HEK293 (cell line): Measurements from ENCODE around the gene NEGR1.

Source experiments
- CTCF ChIA-PET: fragments of 350-600 bp; formaldehyde crosslinking; extraction: SDS; loops from one replicate; lab custom pipeline; 2021; ENCODE audit warnings: antibody characterized with exemption; lab: Yijun Ruan, JAX
- POLR2A ChIA-PET: fragments of 300-600 bp; formaldehyde crosslinking; extraction: SDS; loops from one replicate; lab custom pipeline; 2020; ENCODE audit warnings: antibody characterized with exemption, inconsistent platforms; lab: Yijun Ruan, JAX
- H3K27ac ChIP-seq: fragments of 200-500 bp; sonication (Bioruptor generic); 2 replicates; pipeline ENCODE4 v1.5.1; 2014; ENCODE audit warnings: low read depth, low read length, control low read depth, inconsistent platforms; ENCODE audit errors: extremely low read depth
- H3K36me3 ChIP-seq, 2 experiments: fragments of 200-500 bp in 1 of 2; sonication (Bioruptor generic) in 1 of 2; 1 replicate in 1 of 2; 2 replicates in 1 of 2; pipeline ENCODE4 v1.5.1; 2014 to 2017; ENCODE audit warnings: inconsistent platforms in 2 of 2, low read length in 2 of 2; ENCODE audit not compliant: control insufficient read depth in 2 of 2, insufficient read depth in 1 of 2
- H3K4me1 ChIP-seq: fragments of 200-500 bp; sonication (Bioruptor generic); 2 replicates; pipeline ENCODE4 v1.5.1; 2014; ENCODE audit warnings: mild to moderate bottlenecking, low read length, inconsistent platforms; ENCODE audit not compliant: control insufficient read depth, insufficient read depth
- H3K4me3 ChIP-seq: 2 replicates; pipeline ENCODE4 v1.5.1; 2011; ENCODE audit warnings: low read depth, mild to moderate bottlenecking, control low read depth, low read length, moderate library complexity
- H3K9me3 ChIP-seq: fragments of 200-500 bp; sonication (Bioruptor generic); 2 replicates; pipeline ENCODE4 v1.5.1; 2014; ENCODE audit warnings: low read depth, low read length, inconsistent platforms; ENCODE audit not compliant: control insufficient read depth, insufficient read depth
- KLF16 ChIP-seq: fragments of 450-650 bp; formaldehyde crosslinking; IDR thresholded peaks from 2 replicates; pipeline ENCODE4 v1.5.1; 2017; ENCODE audit warnings: missing biosample characterization, missing genetic modification characterization
- MEIS1 ChIP-seq: sonication (generic); formaldehyde crosslinking; IDR thresholded peaks from 2 replicates; pipeline ENCODE4 v1.8.1; 2022; ENCODE audit warnings: missing genetic modification reagents, mild to moderate bottlenecking, borderline replicate concordance
- PRDM1 ChIP-seq: fragments of 450-650 bp; formaldehyde crosslinking; IDR thresholded peaks from 2 replicates; pipeline ENCODE4; 2016; ENCODE audit warnings: missing biosample characterization, missing genetic modification characterization
- ZNF133 ChIP-seq: fragments of 450-650 bp; formaldehyde crosslinking; IDR thresholded peaks from 2 replicates; pipeline ENCODE4 v1.5.1; 2016; ENCODE audit warnings: missing biosample characterization, missing genetic modification characterization
- ZNF18 ChIP-seq: fragments of 450-650 bp; formaldehyde crosslinking; IDR thresholded peaks from 2 replicates; pipeline ENCODE4 v1.5.1; 2016; ENCODE audit warnings: missing biosample characterization, missing genetic modification characterization
- ZNF221 ChIP-seq: fragments of 450-650 bp; formaldehyde crosslinking; IDR thresholded peaks from 2 replicates; pipeline ENCODE4 v1.5.1; 2017; ENCODE audit warnings: missing biosample characterization, missing genetic modification characterization, borderline replicate concordance
- ZNF350 ChIP-seq: fragments of 450-650 bp; formaldehyde crosslinking; IDR thresholded peaks from 2 replicates; pipeline ENCODE4 v1.5.0; 2017; ENCODE audit warnings: missing biosample characterization, mild to moderate bottlenecking, missing genetic modification characterization
- ZNF433 ChIP-seq: fragments of 450-650 bp; formaldehyde crosslinking; IDR thresholded peaks from 2 replicates; pipeline ENCODE4 v1.5.1; 2016; ENCODE audit warnings: missing biosample characterization, missing genetic modification characterization, low read depth
- ZNF521 ChIP-seq: fragments of 450-650 bp; formaldehyde crosslinking; IDR thresholded peaks from 2 replicates; pipeline ENCODE4 v1.5.1; 2017; ENCODE audit warnings: missing biosample characterization, mild to moderate bottlenecking, missing genetic modification characterization
- ZNF600 ChIP-seq: fragments of 450-650 bp; formaldehyde crosslinking; IDR thresholded peaks from 2 replicates; pipeline ENCODE4 v1.5.1; 2016; ENCODE audit warnings: missing biosample characterization, missing genetic modification characterization
- ZNF639 ChIP-seq: fragments of 450-650 bp; formaldehyde crosslinking; IDR thresholded peaks from 2 replicates; pipeline ENCODE4 v1.5.1; 2016; ENCODE audit warnings: missing biosample characterization, missing genetic modification characterization
- ZNF677 ChIP-seq: fragments of 450-650 bp; IDR thresholded peaks from 2 replicates; pipeline ENCODE4 v1.5.0; 2018; ENCODE audit warnings: missing biosample characterization, mild to moderate bottlenecking, missing genetic modification characterization, moderate library complexity
- TF ChIP-seq, protein P1 (sequence below): fragments of 450-650 bp; formaldehyde crosslinking; IDR thresholded peaks from 2 replicates; pipeline ENCODE4 v1.5.1; 2016; ENCODE audit warnings: missing biosample characterization, missing genetic modification characterization
- TF ChIP-seq, protein P2 (sequence below): fragments of 450-650 bp; IDR thresholded peaks from 2 replicates; pipeline ENCODE4 v1.5.1; 2018; ENCODE audit warnings: missing biosample characterization, mild to moderate bottlenecking, missing genetic modification characterization
- TF ChIP-seq, protein P3 (sequence below): fragments of 450-650 bp; formaldehyde crosslinking; IDR thresholded peaks from 2 replicates; pipeline ENCODE4 v1.5.1; 2017; ENCODE audit warnings: missing biosample characterization, missing genetic modification characterization

NEGR1 gene

GRCh38 chr1:71770121-71770520 lies 512.2 kb downstream of the NEGR1 start (continued):
- TF ChIP-seq, protein P1, sequence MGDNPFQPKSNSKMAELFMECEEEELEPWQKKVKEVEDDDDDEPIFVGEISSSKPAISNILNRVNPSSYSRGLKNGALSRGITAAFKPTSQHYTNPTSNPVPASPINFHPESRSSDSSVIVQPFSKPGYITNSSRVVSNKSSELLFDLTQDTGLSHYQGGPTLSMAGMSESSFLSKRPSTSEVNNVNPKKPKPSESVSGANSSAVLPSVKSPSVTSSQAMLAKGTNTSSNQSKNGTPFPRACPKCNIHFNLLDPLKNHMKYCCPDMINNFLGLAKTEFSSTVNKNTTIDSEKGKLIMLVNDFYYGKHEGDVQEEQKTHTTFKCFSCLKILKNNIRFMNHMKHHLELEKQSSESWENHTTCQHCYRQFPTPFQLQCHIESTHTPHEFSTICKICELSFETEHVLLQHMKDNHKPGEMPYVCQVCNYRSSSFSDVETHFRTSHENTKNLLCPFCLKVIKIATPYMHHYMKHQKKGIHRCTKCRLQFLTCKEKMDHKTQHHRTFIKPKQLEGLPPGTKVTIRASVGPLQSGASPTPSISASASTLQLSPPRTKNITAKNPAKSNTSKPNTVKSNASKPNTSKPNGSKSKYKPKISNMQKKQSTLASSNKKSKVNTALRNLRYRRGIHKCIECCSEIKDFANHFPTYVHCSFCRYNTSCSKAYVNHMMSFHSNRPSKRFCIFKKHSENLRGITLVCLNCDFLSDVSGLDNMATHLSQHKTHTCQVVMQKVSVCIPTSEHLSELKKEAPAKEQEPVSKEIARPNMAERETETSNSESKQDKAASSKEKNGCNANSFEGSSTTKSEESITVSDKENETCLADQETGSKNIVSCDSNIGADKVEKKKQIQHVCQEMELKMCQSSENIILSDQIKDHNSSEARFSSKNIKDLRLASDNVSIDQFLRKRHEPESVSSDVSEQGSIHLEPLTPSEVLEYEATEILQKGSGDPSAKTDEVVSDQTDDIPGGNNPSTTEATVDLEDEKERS (tag by site-specific recombination), result no peak
- TF ChIP-seq ZNF18 (tag by site-specific recombination), result no peak
- TF ChIP-seq, protein P2, sequence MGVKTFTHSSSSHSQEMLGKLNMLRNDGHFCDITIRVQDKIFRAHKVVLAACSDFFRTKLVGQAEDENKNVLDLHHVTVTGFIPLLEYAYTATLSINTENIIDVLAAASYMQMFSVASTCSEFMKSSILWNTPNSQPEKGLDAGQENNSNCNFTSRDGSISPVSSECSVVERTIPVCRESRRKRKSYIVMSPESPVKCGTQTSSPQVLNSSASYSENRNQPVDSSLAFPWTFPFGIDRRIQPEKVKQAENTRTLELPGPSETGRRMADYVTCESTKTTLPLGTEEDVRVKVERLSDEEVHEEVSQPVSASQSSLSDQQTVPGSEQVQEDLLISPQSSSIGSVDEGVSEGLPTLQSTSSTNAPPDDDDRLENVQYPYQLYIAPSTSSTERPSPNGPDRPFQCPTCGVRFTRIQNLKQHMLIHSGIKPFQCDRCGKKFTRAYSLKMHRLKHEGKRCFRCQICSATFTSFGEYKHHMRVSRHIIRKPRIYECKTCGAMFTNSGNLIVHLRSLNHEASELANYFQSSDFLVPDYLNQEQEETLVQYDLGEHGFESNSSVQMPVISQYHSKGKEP (tag by site-specific recombination), result no peak

DNA sequence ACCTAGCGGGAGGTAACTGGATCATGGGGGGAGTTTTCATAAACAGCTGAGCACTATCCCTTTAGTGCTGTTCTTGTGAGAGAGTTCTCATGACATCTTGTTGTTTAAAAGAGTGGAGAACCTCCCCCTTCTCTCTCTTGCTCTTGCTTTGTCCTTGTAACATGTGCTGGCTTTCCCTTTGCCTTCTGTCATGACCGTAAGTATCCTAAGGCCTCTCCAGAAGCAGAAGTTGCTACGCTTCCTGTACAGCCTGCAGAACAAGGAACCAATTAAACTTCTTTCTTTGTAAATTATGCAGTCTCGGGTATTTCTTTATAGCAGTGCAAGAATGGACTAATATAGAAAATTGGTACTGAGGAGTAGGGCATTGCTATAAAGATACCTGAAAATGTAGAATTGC lies 515.6 kb downstream of the NEGR1 start:
- H3K9me3 ChIP-seq, result no peaks in the 10 kb centered on the region
- POLR2A ChIA-PET, result no interaction called here
- H3K36me3 ChIP-seq, result no peaks in the 10 kb centered on the region
- CTCF ChIA-PET, result no interaction called here
- H3K4me3 ChIP-seq, result no peak overlapping the region
- TF ChIP-seq PRDM1 (tag by site-specific recombination), result no peak
- TF ChIP-seq, all 188 proteins: peak for 0
- no peak overlapping the region for H3K27ac ChIP-seq
- no peaks in the 10 kb centered on the region for H3K4me1 ChIP-seq

DNA sequence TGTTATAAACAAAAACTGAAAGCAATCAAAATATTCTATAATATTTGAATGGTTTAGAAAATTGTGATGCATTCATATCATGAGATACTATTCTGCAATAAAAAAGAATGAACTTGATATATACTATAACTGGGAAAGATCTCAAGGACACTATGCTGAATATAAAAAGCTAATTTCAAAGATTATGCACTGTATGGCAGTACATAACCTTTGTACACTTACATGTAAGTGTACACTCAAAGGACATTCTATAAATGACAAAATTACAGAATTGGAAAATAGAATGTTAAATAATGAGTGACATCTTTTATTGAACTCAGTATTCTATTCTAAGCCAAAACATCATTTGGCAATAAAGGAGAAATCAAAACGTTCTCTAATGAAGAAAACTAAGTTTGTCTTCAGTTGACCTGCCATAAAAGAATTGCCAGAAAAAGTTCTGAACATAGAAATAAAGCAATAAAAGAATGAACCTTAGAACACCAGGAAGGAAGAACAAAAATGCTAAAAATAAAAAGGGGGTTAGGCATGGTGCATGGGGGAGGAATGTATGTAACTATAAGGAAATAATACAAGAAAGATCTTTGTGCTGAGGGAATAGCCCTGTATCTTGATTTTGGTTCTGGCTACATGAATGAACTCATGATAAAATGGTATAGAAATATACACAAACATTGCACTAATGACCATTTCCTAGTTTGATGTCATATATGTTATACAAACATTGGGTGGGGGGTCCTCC lies 519.7 kb downstream of the NEGR1 start:
- POLR2A ChIA-PET, result no interaction called here
- Histone ChIP-seq H3K36me3 (no peaks in the 10 kb centered on the region), H3K4me3 (no peak overlapping the region)
- TF ChIP-seq ZNF639 (tag by site-specific recombination), result no peak
- TF ChIP-seq, all 188 proteins: peak for 0
- H3K27ac ChIP-seq, result no peak overlapping the region
- H3K9me3 ChIP-seq, result no peaks in the 10 kb centered on the region
- H3K4me1 ChIP-seq, result no peaks in the 10 kb centered on the region
- CTCF ChIA-PET, result no interaction called here

DNA sequence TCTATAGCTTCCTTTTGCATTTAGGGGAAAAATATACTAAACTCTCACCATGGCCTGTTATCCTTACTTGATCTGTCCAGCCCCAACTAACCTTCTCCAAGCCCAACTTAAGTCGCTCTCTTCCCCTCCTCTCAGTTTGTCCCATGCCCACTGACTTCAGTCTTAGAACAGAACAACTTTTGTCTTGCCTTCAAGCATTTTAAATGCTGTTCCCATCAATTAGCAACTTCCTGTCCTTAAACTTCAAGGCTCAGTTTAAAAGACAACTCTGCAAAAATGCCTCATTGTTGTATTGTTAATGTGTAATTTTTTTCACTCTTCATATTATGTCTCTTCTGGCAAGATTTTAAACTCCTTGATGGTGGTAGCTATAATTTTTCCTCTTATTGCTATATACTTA lies 526.9 kb downstream of the NEGR1 start:
- Histone ChIP-seq H3K36me3 (no peaks in the 10 kb centered on the region), H3K4me1 (no peaks in the 10 kb centered on the region), H3K4me3 (no peak overlapping the region), H3K27ac (no peak overlapping the region), H3K9me3 (no peaks in the 10 kb centered on the region)
- POLR2A ChIA-PET, result no interaction called here
- TF ChIP-seq ZNF521 (tag by site-specific recombination) (no peak), MEIS1 (CRISPR knock-in tag) (no peak), ZNF433 (tag by site-specific recombination) (no peak), ZNF600 (no peak), KLF16 (tag by site-specific recombination) (no peak), ZNF677 (tag by site-specific recombination) (no peak), ZNF350 (tag by site-specific recombination) (no peak), ZNF221 (no peak), ZNF133 (tag by site-specific recombination) (no peak)
- TF ChIP-seq, protein P3, sequence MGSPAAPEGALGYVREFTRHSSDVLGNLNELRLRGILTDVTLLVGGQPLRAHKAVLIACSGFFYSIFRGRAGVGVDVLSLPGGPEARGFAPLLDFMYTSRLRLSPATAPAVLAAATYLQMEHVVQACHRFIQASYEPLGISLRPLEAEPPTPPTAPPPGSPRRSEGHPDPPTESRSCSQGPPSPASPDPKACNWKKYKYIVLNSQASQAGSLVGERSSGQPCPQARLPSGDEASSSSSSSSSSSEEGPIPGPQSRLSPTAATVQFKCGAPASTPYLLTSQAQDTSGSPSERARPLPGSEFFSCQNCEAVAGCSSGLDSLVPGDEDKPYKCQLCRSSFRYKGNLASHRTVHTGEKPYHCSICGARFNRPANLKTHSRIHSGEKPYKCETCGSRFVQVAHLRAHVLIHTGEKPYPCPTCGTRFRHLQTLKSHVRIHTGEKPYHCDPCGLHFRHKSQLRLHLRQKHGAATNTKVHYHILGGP (tag by site-specific recombination), result no peak
- CTCF ChIA-PET, result interaction anchor here (0.6 kb wide), 1 partner anchor 1099 kb away, joined by 4 read pairs; no protein-coding TSS in a partner anchor
